Parathyroid adenoma (tissue), 2 donors: Measurements from ENCODE around the gene GNB1.
A peak's percentile ranks its signal among the peaks of the same experiment; 100 is the strongest.

Experiments
- H2AFZ ChIP-seq: fragments of 300-600 bp; sonication (generic); one replicate; pipeline ENCODE4 v1.7.0; 2017; ENCODE audit warnings: antibody characterized with exemption, mild to moderate bottlenecking
- H3K27ac ChIP-seq: fragments of 300-600 bp; sonication (generic); one replicate; pipeline ENCODE4 v1.7.0; 2017
- H3K27me3 ChIP-seq: fragments of 300-600 bp; sonication (generic); one replicate; pipeline ENCODE4 v1.7.0; 2017; ENCODE audit warnings: low read length; ENCODE audit not compliant: control insufficient read depth, insufficient read depth
- H3K36me3 ChIP-seq: fragments of 300-600 bp; sonication (generic); one replicate; pipeline ENCODE4 v1.7.0; 2017; ENCODE audit warnings: low read length; ENCODE audit not compliant: control insufficient read depth, insufficient read depth
- H3K4me1 ChIP-seq: fragments of 300-600 bp; sonication (generic); one replicate; pipeline ENCODE4 v1.7.0; 2017; ENCODE audit warnings: control low read depth
- H3K4me2 ChIP-seq: fragments of 300-600 bp; sonication (generic); one replicate; pipeline ENCODE4 v1.7.0; 2017; ENCODE audit warnings: low read length
- H3K4me3 ChIP-seq: fragments of 300-600 bp; sonication (generic); one replicate; pipeline ENCODE4 v1.7.0; 2017; ENCODE audit warnings: low read depth, low read length
- H3K79me2 ChIP-seq: fragments of 300-600 bp; sonication (generic); one replicate; pipeline ENCODE4 v1.7.0; 2017; ENCODE audit warnings: control low read depth
- H3K9ac ChIP-seq: fragments of 300-600 bp; sonication (generic); one replicate; pipeline ENCODE4 v1.7.0; 2017; ENCODE audit warnings: mild to moderate bottlenecking
- H3K9me3 ChIP-seq: fragments of 300-600 bp; sonication (generic); one replicate; pipeline ENCODE4 v1.7.0; 2017; ENCODE audit warnings: low read length; ENCODE audit not compliant: control insufficient read depth
- CTCF ChIP-seq: fragments of 300-600 bp; sonication (generic); IDR thresholded peaks from one replicate; pipeline ENCODE4 v1.7.0; 2017; ENCODE audit warnings: antibody characterized with exemption, mild to moderate bottlenecking
- donor health status: primary hyperparathyroidism.

The GNB1 gene

GRCh38 chr1:1796466-1796865 lies 94.4 kb downstream of the GNB1 start:
- H3K4me1 ChIP-seq: peaks cover 2% of the 10 kb centered on the region
- peaks cover 16% of the 10 kb centered on the region for H3K79me2 ChIP-seq
- H3K27me3 ChIP-seq: no peaks in the 10 kb centered on the region
- no peak overlapping the region for H3K27ac ChIP-seq
- H3K9me3 ChIP-seq: no peaks in the 10 kb centered on the region
- TF ChIP-seq CTCF: no peak
- no peak overlapping the region for H2AFZ ChIP-seq
- H3K4me2 ChIP-seq: no peak overlapping the region
- no peak overlapping the region for H3K4me3 ChIP-seq
- H3K36me3 ChIP-seq: no peaks in the 10 kb centered on the region
- H3K9ac ChIP-seq: no peak overlapping the region

- no peak for TF ChIP-seq CTCF
- Histone ChIP-seq H3K9me3 (no peaks in the 10 kb centered on the region), H3K4me1 (peaks cover 2% of the 10 kb centered on the region), H3K36me3 (no peaks in the 10 kb centered on the region), H3K27me3 (no peaks in the 10 kb centered on the region), H3K4me3 (no peak overlapping the region), H3K4me2 (no peak overlapping the region), H3K27ac (no peak overlapping the region), H2AFZ (no peak overlapping the region), H3K9ac (no peak overlapping the region), H3K79me2 (peaks cover 16% of the 10 kb centered on the region)
Observed at GRCh38 chr1:1794999-1795398, 95.9 kb downstream of the GNB1 start.

- no peaks in the 10 kb centered on the region for H3K36me3 ChIP-seq
- no peak overlapping the region for H3K9ac ChIP-seq
- H3K79me2 ChIP-seq: peaks cover 12% of the 10 kb centered on the region
- H3K4me1 ChIP-seq: no peaks in the 10 kb centered on the region
- no peak overlapping the region for H3K27ac ChIP-seq
- no peak overlapping the region for H3K4me3 ChIP-seq
- H2AFZ ChIP-seq: no peak overlapping the region
- H3K4me2 ChIP-seq: no peak overlapping the region
- H3K9me3 ChIP-seq: no peaks in the 10 kb centered on the region
- no peak for TF ChIP-seq CTCF
- no peaks in the 10 kb centered on the region for H3K27me3 ChIP-seq
Observed at GRCh38 chr1:1793481-1794244, 97.2 kb downstream of the GNB1 start.

- H3K36me3 ChIP-seq: no peaks in the 10 kb centered on the region
- H3K9ac ChIP-seq: no peak overlapping the region
Observed at GRCh38 chr1:1788646-1789431, 102.0 kb downstream of the GNB1 start.

More at GRCh38 chr1:1788646-1789431, 102.0 kb downstream of the GNB1 start:
- Histone ChIP-seq H3K79me2 (no peaks in the 10 kb centered on the region), H3K4me1 (no peaks in the 10 kb centered on the region), H3K9me3 (no peaks in the 10 kb centered on the region), H3K4me2 (no peak overlapping the region), H3K27me3 (no peaks in the 10 kb centered on the region), H3K4me3 (no peak overlapping the region), H3K27ac (no peak overlapping the region), H2AFZ (no peak overlapping the region)
- peak; percentile 10 for TF ChIP-seq CTCF
